T-helper 9 cell (primary cell): Measurements from ENCODE around the gene NDUFAF8.

Experiments
- DNase-seq: peaks from one replicate; pipeline ENCODE4 v3.0.0-alpha.2; 2020

NDUFAF8 gene

GRCh38 chr17:81240761-81241160 is 1.6 kb downstream of the NDUFAF8 start:
- DNase-seq = no peak

DNA sequence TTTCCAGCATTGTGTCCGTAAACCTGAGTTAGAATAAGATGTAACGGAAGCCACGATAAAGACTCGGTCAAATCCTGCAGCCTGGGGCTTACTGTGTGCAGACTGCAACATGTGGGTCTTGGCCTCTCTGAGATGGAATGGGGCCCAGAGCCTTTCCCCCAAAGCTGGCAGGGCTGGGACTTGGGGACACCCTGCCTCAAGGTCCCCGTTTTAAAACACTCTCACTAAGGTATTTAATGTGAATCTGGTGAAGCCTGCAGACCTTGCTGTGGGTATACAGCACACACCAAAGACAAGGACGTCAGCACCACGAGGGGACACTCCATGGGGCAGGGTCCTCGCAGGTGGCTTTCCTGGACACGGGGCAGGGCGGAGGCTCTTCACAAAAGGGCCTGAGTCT is 2.1 kb downstream of the NDUFAF8 start:
- no peak for DNase-seq

- peak; percentile 49 for DNase-seq
Measured at GRCh38 chr17:81241648-81242420, 2.7 kb downstream of the NDUFAF8 start.

GRCh38 chr17:81242421-81243332 is 3.6 kb downstream of the NDUFAF8 start:
- DNase-seq = no peak

DNA sequence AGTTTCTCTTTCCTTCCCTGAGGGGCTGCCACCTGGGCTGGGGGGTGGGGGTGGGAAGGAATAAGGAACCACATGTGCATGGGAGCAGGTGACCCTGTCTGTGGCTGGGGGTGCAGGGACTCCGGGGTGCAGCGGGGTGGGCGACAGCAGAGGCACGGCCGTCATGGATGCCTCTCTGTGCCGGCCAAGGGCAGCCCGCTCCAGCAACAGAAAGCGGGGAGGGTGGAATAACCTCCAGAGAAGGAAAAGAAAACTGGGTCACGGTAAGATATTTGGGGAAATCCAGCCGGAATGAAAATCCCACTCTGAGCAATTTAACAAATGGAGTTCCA is 4.2 kb downstream of the NDUFAF8 start:
- DNase-seq = no peak

DNA sequence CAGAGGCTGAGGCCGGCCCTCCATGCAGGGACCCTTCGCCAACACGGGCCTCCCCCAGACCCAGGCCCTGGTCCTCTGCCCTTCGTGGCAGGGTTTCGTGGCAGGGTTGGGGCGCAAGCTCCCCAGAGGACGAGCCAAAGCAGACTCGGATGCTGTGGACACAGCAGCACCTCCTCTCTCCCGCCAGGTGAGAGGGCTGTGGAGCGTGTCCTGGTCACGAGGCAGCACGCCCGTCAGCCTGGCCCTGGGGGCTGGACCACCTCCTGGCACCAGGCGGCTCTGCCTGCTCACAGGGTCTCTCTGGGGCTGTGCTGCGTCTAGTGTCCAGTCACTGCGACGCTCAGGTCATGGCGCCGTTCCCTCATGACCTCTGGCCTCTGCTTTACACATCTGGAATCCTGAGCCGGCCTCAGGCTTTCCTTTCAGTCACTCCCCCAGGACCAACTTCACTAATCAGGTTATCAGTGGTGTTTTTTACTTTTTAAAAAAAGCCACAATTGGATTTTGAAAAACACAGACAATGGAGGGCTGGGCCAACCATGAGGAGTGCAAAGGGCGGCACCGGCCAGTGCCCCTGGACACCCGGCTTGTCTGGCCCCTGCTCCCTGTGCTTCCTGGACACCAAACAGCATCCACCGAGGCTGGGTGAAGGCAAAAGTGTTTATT is 5.4 kb downstream of the NDUFAF8 start:
- no peak for DNase-seq

GRCh38 chr17:81245024-81245664 is 6.0 kb downstream of the NDUFAF8 start:
- DNase-seq = no peak

DNA sequence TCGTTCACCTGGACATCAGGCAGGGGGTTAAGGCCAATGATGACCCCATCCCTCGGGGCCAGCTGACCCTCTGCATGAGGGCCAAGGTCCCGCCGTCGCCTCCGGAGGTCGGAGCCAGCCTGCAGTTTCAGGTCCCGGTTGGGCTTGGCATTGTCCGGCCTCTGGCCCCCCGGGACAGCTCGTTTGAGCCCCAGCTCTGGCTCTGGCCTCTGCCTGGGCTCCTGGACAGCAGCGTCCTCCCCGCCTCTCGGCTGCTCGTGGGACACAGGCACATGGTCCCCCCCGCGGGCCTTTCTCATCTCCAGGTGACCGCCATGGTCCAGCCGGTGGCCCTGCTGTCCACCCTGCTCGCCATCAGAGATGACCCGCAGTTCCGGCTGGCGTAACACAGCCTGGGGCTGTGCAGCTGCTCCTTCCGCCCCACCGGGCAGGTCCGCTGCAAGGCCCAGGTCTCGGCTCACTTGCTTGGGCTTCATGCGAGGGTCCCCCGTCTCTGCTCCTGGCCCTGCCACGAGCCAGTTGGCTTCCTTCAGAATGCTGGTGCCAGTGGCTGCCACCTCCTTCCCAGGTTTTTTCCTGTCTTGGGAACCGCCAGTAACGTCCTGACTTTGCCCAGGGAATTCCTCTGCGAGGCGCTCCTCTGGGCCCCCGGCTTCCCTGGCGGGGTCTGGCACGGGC is 6.7 kb downstream of the NDUFAF8 start:
- DNase-seq = no peak

DNA sequence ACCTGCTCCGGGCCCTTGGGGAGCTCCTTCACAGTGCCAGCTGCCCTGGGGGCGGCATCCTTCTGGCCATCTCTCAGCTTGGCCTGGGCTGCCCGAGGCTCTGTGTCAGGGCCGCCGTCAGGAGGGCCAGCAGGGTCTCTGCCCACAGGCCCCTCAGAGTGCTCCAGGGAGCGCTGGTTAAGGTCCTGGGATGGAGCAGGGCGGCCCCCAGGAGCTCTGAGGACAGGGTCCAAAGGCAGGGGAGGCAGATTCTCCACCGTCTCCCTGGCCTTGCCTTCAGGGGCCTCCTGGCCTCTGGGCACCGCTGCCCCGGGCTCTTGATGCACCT is 7.2 kb downstream of the NDUFAF8 start:
- no peak for DNase-seq

- no peak for DNase-seq
Measured at GRCh38 chr17:81246679-81247338, 7.7 kb downstream of the NDUFAF8 start.

- no peak for DNase-seq
Measured at GRCh38 chr17:81247339-81247990, 8.3 kb downstream of the NDUFAF8 start.

GRCh38 chr17:81248649-81249048 is 9.5 kb downstream of the NDUFAF8 start:
- no peak for DNase-seq

GRCh38 chr17:81249223-81250040 is 10.3 kb downstream of the NDUFAF8 start:
- no peak for DNase-seq

- DNase-seq = no peak
Measured at GRCh38 chr17:81250286-81251093, 11.4 kb downstream of the NDUFAF8 start.

- no peak for DNase-seq
Measured at GRCh38 chr17:81251094-81251708, 12.1 kb downstream of the NDUFAF8 start.

DNA sequence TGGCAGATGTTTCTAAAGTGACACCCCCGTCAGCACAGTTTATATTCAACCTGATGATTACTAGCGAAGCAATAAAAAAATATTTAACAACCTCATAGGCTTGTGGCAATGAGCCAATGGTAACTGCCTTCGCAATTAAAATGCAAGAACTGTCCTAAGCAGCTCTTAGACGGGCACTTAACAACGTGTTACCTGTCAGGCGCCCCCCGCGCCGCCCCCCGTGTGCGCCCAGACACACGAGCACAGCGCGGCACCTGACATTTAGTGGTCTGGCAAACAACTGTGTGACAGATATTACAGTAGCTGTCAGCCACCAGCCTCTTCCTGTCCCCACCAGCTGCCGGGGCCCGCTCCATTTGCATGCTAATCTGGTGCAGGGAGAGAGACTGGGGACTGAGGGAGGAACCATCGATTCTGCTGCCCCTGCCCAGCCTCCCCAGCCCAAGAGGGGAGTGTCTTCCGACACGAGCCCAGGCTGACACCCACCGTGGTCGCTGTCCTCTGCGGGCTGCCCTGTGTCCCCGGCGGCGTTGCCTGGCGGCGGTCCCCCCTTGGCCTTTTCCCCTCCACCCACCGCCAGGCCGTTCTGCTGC is 12.7 kb downstream of the NDUFAF8 start:
- DNase-seq = no peak

DNA sequence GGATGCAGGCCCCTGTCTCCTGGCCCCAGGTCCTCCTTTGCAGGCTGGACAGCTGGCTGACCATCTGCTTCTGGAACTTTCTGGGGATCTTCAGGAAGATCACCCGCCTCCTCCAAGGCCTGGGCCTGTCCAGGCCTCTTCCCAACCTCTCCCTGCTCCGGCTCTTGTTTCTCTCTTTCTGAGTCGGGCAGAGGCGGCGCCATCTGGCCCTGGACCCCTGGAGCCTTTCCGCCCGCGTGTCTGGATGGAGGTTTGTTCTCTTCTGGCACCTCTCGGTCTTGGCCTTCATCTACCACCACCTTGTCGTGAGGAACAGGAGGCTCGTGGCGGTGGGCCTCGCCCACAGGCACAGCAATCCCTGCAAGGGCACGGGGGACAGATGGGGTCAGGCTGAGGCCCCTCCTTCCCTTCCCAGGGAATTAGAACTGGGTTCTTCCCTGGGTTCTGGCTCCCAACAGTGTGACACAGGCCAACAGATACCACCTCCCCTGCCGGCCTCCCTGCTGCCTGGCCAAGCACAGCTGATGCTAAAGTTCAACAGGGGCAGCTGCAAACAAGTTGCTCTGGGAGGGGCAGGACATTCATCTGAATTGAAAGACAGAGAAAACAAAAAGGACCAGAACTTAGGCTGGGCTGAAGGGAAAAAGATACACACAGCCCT is 13.3 kb downstream of the NDUFAF8 start:
- DNase-seq = no peak

DNA sequence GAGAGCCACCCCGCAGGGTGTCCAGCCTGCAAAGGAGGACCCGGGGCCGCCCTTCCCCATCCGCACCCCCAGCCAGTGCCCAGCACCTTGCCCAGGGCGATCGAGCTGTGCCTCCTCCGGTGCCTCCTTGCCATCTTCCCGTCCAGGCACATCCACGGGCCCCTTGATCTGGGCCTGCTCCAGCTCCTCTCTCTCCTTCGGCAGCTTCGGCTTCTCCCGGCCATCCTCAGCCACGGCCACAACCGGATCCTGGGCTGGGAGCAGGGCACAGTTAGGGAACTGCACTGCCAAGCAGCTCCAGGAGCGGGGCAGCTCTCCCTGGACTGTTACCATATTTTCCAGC is 13.8 kb downstream of the NDUFAF8 start:
- DNase-seq = no peak
